T-helper 1 cell (primary cell): ENCODE data around the gene FUT6.
"Not testable (repeated sequence)": the region's sequence is repeated elsewhere in the genome, so short reads cannot be mapped to it uniquely, and the experiment has no call there.

Experiments
- DNase-seq, 5 donors: peaks; one replicate each; pipeline ENCODE4 v3.0.0-alpha.2; 2012 to 2020

FUT6 gene

DNA sequence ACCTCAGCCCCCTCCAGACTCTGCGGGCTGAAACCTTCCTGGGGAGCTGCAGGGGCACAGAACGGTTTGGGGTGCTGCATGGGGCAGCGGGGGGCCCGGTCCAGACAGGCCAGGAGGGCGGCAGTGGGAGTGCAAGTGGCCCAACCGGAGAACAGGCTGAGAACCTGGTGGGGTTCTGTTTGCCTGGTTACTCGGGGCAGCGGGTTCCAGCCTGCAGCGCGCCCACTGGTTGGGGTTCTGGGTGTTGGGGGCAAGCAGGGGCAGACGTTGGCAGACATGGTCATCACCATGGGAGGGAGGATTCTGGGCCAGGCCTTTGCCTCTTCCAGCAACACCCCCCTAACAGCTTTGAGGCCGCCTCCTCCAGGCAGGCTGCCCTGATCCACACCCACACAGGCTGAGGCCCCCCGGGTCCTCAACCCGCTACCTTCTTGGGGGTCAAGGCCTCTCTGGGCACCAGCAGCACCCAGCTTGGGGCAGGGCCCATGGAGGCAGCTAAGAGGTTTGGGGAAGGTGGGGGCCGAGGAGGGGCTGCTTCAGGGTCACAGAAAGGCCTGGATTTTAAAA is 54.8 kb downstream of the FUT6 start, which contains the start of gene PRR22:
Gene PRR22, minus strand, starts transcription at position 166 of the 567 bp plus-strand sequence. Its CDS starts 86 bp downstream, at position 80.
- no peak for DNase-seq

DNA sequence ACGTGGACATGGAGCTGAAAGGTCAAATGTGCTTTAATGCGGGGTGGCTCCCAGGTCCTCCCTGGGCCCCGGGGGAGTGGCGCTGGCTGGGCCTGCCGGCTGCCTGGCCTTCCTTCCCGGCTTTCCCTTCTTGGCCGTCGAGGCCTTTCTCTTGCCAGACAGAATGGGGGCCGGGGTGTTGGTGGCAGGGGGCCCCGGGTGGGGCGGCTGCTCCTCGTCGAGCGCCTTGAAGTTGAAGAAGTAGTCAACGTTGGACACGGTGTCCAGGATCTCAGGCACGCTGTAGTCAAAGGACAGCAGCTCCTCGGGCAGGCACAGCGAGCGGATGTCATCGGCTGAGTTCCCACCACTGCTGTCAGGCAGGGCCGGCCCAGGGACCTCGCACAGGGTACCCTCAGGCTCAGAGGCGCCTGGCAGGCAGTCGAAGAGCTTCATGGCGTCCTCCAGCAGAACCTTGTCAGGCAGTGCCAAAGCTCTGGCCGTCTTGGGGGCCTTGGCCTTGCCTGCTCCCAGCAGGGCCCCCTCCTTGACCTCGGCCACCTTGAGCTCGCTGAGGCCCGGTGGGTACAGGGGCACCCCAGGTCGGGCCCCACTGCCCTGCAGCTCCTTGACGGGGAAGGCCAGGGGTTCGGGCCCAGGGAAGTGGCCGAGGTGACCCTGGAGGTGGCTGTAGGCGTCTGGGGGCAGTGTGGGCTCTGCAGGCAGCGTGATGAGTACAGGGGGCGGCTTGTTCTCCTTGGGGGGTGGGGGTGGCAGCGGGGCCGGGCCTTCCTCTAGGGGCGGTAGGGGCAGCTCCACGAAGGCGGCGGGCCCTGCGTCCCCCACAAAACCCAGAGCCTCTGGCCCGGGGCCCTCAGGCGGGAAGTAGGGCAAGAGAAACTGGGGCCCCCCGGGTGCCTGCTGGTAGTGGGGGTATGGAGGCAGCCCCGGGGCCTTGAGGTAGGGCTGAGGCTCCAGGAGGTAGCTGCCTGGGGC is 56.3 kb downstream of the FUT6 start:
- DNase-seq, result no peak

DNA sequence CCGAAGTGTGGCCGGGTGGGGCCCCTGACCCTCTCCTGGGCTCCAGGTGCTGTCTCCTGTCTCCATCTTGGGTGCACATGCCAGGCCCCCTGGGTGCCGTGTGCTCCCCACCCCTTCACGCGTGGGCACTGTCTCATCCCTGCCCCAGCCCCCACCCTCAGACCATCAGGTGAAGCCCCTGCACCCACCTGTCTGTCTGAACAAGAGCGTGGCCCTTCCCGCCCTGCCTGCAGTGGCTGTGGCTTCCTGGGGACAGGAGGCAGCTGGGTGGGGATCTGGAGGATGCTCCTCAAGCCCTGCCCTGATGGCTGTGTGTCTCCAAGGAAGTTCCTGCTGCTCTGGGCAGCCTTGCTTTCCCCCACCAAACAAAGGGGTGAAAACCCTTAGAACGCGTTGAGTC is 57.2 kb downstream of the FUT6 start:
- DNase-seq, result no peak

DNA sequence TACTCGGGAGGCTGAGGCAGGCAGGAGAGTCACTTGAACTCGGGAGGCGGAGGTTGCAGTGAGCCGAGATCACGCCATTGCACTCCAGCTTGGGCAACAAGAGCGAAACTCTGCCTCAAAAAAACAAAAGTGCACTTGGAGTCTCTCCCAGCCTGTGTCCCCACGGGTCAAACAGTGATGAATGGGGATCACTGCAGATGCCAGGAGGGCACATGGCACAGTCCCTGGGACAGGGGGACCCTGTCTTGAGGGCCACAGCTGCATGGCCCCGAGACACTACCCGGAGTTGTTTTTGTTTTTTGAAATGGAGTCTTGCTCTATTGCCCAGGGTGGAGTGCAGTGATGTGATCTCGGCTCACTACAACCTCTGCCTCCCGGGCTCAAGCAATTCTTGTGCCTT is 58.6 kb downstream of the FUT6 start:
- not testable (repeated sequence) for DNase-seq
